ENCODE data around the gene SF3B4. TPM values are rescaled to one million over a fixed set of nuclear protein-coding genes. Genes with fewer than 3 reads are reported as not detected.

The SF3B4 gene
- total and polyA plus RNA-seq, 2 of the 8 experiments (the other 6 are each of a cell fraction or from before 2014, with no cell fraction given) = 81.1 to 122 TPM

- TF ChIP-seq E2F6 (IDR thresholded peaks at IDR 0.05) (peak; percentile 53), POLR2A (IDR thresholded peaks at IDR 0.05; ENCODE audit: control extremely low read depth in 1 of 2, low read depth in 2 of 2, low read length in 2 of 2) (0 out of 3 replicates have a peak, but pooled peaks of 1 of the 2 experiments have one; percentile 22), TAF1 (IDR thresholded peaks at IDR 0.05; ENCODE audit: low read depth, low read length) (0 out of 2 replicates have a peak, but pooled peaks have one; percentile 22)
These were observed 23.6 kb downstream of the SF3B4 start (continued) for GRCh38 chr1:149903836-149904491.

All from H1 (cell line).